Hepatocyte (in vitro differentiated cells): ENCODE data around the gene ECHDC3. TPM values are rescaled to one million over a fixed set of nuclear protein-coding genes. Genes with fewer than 3 reads are reported as not detected.

Source experiments
- DNase-seq: peaks from one replicate; pipeline ENCODE4 v3.0.0-alpha.2; 2016; ENCODE audit warnings: low spot score
- H2AFZ ChIP-seq: fragments of 200-600 bp; sonication (generic); 2 replicates; pipeline ENCODE4 v1.6.0; 2016; ENCODE audit warnings: antibody characterized with exemption, mild to moderate bottlenecking
- H3K27ac ChIP-seq: fragments of 200-600 bp; sonication (generic); 2 replicates; pipeline ENCODE4 v1.5.1; 2016; ENCODE audit warnings: mild to moderate bottlenecking
- H3K27me3 ChIP-seq: fragments of 200-600 bp; sonication (generic); 2 replicates; pipeline ENCODE4 v1.6.1; 2016
- H3K36me3 ChIP-seq: fragments of 200-600 bp; sonication (generic); replicated peaks from 2 replicates; pipeline ENCODE4 v1.5.1; 2016; ENCODE audit warnings: low read depth; ENCODE audit not compliant: insufficient read depth
- H3K4me1 ChIP-seq: fragments of 200-600 bp; sonication (generic); 2 replicates; pipeline ENCODE4 v1.5.1; 2016; ENCODE audit warnings: mild to moderate bottlenecking, moderate library complexity; ENCODE audit not compliant: insufficient read depth
- H3K4me2 ChIP-seq: fragments of 200-600 bp; sonication (generic); 2 replicates; pipeline ENCODE4 v1.6.0; 2016
- H3K4me3 ChIP-seq: fragments of 200-600 bp; sonication (generic); 2 replicates; pipeline ENCODE4 v1.5.1; 2016; ENCODE audit warnings: mild to moderate bottlenecking
- H3K79me2 ChIP-seq: fragments of 200-600 bp; sonication (generic); 2 replicates; pipeline ENCODE4 v1.6.0; 2017; ENCODE audit warnings: mild to moderate bottlenecking
- H3K9me2 ChIP-seq: fragments of 200-600 bp; sonication (generic); replicated peaks from 2 replicates; pipeline ENCODE4 v1.6.0; 2017; ENCODE audit warnings: mild to moderate bottlenecking; ENCODE audit not compliant: insufficient read depth
- H3K9me3 ChIP-seq: fragments of 200-600 bp; sonication (generic); 2 replicates; pipeline ENCODE4 v1.5.1; 2016; ENCODE audit warnings: low read depth, mild to moderate bottlenecking
- H4K20me1 ChIP-seq: fragments of 200-600 bp; sonication (generic); 2 replicates; pipeline ENCODE4 v1.6.0; 2016; ENCODE audit warnings: mild to moderate bottlenecking; ENCODE audit not compliant: insufficient read depth, poor library complexity, severe bottlenecking
- EZH2 ChIP-seq: fragments of 200-600 bp; sonication (generic); IDR thresholded peaks from 2 replicates; pipeline ENCODE4 v1.6.1; 2016; ENCODE audit warnings: antibody characterized with exemption, mild to moderate bottlenecking, borderline replicate concordance
- EZH2phosphoT487 ChIP-seq: fragments of 200-600 bp; sonication (generic); IDR thresholded peaks from one replicate; pipeline ENCODE4 v1.6.1; 2018; ENCODE audit warnings: antibody characterized with exemption, mild to moderate bottlenecking, low read depth, moderate library complexity; ENCODE audit not compliant: unreplicated experiment, severe bottlenecking
- WGBS: methylation state at CpG from one replicate; pipeline ENCODE4 v1.1.6; 2016; ENCODE audit warnings: low lambda C conversion rate; ENCODE audit errors: missing lambda C conversion rate; 5-methylcytosine and 5-hydroxymethylcytosine counted together
- polyA plus RNA-seq: library from polyadenylated mRNA; unstranded; fragments of >200 nt; fragmentation: Nextera tagmentation; extraction: Ambion mirVana; gene quantifications from 2 replicates; pipeline ENCODE4 v1.2.1, GENCODE V29; 2016
- total RNA-seq: library from RNA; depleted of rRNA; stranded (reverse); fragments of >200 nt; gene quantifications from 2 replicates; pipeline ENCODE4 v1.2.3, GENCODE V29; 2014
- TF ChIP-seq, protein P1 (sequence below): fragments of 200-600 bp; sonication (generic); IDR thresholded peaks from 2 replicates; pipeline ENCODE4 v1.5.1; 2016; ENCODE audit warnings: antibody characterized with exemption, mild to moderate bottlenecking; ENCODE audit not compliant: poor library complexity

The ECHDC3 gene, protein sequence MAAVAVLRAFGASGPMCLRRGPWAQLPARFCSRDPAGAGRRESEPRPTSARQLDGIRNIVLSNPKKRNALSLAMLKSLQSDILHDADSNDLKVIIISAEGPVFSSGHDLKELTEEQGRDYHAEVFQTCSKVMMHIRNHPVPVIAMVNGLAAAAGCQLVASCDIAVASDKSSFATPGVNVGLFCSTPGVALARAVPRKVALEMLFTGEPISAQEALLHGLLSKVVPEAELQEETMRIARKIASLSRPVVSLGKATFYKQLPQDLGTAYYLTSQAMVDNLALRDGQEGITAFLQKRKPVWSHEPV
- total RNA-seq (14.8 and 16.1 TPM in 2 replicates), polyA plus RNA-seq (8.8 and 13.2 TPM in 2 replicates)

DNA sequence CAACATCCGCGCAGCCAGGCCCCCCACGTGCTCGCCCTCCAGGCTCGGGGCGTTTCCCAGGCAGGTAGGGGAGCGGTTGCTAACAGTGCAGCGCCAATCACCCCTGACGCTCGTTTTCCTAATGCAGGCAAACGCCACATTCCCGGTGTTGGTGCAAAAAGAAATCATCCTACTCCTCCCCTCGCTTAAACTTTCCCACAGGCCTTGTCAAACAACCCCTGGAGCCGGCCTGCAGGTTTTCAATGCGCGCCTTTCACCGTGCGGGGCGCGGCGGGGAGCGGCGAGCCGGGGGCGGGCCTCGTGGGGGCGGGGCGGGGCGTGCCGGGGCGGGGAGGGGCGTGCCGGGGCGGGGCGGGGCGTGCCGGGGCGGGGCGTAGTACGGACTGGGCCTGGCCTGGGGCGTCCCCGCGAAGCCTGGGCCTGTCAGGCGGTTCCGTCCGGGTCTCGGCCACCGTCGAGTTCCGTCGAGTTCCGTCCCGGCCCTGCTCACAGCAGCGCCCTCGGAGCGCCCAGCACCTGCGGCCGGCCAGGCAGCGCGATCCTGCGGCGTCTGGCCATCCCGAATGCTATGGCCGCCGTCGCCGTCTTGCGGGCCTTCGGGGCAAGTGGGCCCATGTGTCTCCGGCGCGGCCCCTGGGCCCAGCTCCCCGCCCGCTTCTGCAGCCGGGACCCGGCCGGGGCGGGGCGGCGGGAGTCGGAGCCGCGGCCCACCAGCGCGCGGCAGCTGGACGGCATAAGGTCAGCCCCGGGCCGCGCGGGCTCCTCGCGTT is at the start of gene ECHDC3:
ECHDC3 (plus strand) TSS at position 374 of the 770 bp plus-strand sequence; CDS start at position 569, 195 bp downstream.
- Histone ChIP-seq H3K4me2 (peak within 1 kb of the TSS; percentile 78), H3K27ac (no peak within 1 kb of the TSS), H3K36me3 (no peaks in the 10 kb centered on the region), H3K9me3 (no peaks in the 10 kb centered on the region), H3K4me3 (peak within 1 kb of the TSS; percentile 23), H3K27me3 (no peaks in the 10 kb centered on the region), H3K4me1 (no peaks in the 10 kb centered on the region), H3K9me2 (no peaks in the 10 kb centered on the region), H4K20me1 (no peaks in the 10 kb centered on the region), H3K79me2 (no peaks in the 10 kb centered on the region), H2AFZ (peak within 1 kb of the TSS; percentile 68)
- peak; percentile 42 for DNase-seq
- TF ChIP-seq EZH2 (no peak), EZH2phosphoT487 (no peak)
- TF ChIP-seq, protein P1, sequence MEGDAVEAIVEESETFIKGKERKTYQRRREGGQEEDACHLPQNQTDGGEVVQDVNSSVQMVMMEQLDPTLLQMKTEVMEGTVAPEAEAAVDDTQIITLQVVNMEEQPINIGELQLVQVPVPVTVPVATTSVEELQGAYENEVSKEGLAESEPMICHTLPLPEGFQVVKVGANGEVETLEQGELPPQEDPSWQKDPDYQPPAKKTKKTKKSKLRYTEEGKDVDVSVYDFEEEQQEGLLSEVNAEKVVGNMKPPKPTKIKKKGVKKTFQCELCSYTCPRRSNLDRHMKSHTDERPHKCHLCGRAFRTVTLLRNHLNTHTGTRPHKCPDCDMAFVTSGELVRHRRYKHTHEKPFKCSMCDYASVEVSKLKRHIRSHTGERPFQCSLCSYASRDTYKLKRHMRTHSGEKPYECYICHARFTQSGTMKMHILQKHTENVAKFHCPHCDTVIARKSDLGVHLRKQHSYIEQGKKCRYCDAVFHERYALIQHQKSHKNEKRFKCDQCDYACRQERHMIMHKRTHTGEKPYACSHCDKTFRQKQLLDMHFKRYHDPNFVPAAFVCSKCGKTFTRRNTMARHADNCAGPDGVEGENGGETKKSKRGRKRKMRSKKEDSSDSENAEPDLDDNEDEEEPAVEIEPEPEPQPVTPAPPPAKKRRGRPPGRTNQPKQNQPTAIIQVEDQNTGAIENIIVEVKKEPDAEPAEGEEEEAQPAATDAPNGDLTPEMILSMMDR = no peak
- WGBS = 39% methylated on average over 35 of the region's 93 CpGs

DNA sequence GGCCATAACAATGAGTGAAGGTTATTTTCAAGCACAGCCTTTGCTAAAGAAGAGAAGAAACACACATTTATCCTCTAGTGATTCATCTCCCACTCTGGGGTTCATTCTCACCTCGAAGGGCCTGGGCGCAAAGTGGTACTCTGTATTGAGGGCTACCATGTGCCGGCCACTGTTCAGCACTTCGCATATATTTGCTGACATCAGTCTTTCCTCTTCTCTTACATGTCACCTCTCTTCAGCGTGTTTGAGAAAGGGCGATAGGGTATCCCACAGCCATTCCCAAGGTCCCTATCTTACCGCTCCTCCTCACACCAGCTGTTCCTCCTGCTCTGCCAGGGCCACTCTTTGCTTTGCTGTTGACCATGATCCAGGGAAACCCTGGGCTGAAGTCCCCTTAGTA is 48.8 kb upstream of the ECHDC3 start:
- Histone ChIP-seq H3K36me3 (no peaks in the 10 kb centered on the region), H3K27ac (no peak overlapping the region), H3K9me3 (no peaks in the 10 kb centered on the region), H2AFZ (no peak overlapping the region), H3K27me3 (no peaks in the 10 kb centered on the region), H3K4me3 (no peak overlapping the region), H3K79me2 (no peaks in the 10 kb centered on the region), H3K4me2 (no peak overlapping the region), H4K20me1 (no peaks in the 10 kb centered on the region), H3K9me2 (no peaks in the 10 kb centered on the region), H3K4me1 (peaks cover 9% of the 10 kb centered on the region)
- no peak for DNase-seq
- WGBS = 96% methylated on average over 7 of the region's 7 CpGs
- TF ChIP-seq EZH2phosphoT487 (no peak), EZH2 (no peak)
- TF ChIP-seq, protein P1 = no peak

DNA sequence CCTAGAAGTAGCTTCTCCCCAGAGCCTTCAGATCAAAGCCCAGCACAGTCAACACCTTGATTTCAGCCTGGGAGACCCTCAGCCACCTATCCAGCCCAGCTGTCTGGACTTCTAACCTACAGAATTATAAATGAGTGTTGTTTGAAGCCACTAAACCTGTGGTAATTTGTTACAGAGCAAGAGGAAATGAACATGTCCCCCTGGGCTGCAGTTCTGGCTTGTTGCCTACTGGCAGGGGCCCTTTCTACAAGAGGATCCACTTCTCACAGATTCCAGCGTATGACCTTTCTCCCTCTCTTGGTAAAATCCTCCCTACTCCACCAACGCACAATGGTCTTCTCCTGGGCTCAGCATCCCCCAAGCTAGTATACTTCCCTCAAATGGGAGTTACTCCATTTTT is 46.4 kb upstream of the ECHDC3 start:
- Histone ChIP-seq H2AFZ (no peak overlapping the region), H3K27ac (no peak overlapping the region), H4K20me1 (no peaks in the 10 kb centered on the region), H3K79me2 (no peaks in the 10 kb centered on the region), H3K27me3 (no peaks in the 10 kb centered on the region), H3K9me2 (no peaks in the 10 kb centered on the region), H3K36me3 (no peaks in the 10 kb centered on the region), H3K9me3 (no peaks in the 10 kb centered on the region), H3K4me1 (no peaks in the 10 kb centered on the region), H3K4me2 (no peak overlapping the region), H3K4me3 (no peak overlapping the region)
- TF ChIP-seq EZH2 (no peak), EZH2phosphoT487 (no peak)
- TF ChIP-seq, protein P1 = no peak
- 80% methylated on average over 2 of the region's 2 CpGs for WGBS
- no peak for DNase-seq
